Measurements from ENCODE around the gene SLC15A4.

Gene SLC15A4

GRCh38 chr12:128796439-128797118, 27.2 kb downstream of the SLC15A4 start:
- peak overlapping the region; percentile 86 for H3K27ac Mint-ChIP-seq
- no peak for DNase-seq
- H3K4me3 Mint-ChIP-seq, result no peak overlapping the region
- H3K9me3 Mint-ChIP-seq, result no peaks in the 10 kb centered on the region
- peaks cover 99% of the 10 kb centered on the region for H3K36me3 Mint-ChIP-seq (ENCODE audit: low read depth)
- no peaks in the 10 kb centered on the region for H3K27me3 Mint-ChIP-seq
- peaks cover 43% of the 10 kb centered on the region for H3K4me1 Mint-ChIP-seq (ENCODE audit: low read depth)

DNA sequence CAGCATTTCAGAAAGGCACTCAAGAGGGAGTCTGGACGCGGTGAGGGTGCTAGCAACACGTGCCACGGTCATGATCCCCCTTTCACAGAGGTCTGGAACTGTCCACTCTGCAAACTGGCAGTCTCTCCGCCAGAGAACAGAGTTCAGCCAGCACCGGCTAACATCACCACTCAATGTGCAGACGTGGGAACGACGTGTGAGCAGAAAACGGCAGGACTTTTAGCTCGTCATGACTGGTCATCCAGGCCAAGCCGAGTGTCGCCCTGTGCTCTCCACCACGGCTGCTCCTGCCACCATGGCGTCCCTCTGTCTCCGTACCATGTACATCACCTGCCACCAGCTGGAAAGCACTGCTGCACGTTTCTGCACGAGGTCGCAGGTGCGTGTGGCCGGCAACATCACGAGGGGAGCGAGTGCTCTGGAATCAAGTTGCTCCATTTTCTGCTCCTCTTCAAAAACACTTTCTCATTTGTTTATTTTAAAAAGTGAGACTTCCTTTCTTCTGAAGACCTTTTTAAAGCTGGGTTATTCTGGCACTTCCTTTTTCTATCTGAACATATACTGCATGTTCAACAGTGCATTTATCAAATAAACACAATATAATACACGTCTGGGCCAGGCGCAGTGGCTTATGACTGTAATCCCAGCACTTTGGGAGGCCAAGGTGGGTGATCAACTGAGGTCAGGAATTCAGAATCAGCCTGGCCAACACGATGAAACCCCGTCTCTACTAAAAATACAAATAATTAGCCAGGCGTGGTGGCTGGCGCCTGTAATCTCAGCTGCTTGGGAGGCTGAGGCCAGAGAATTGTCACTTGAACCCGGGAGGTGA, 28.0 kb downstream of the SLC15A4 start:
- H3K36me3 Mint-ChIP-seq (ENCODE audit: low read depth), result peaks cover 99% of the 10 kb centered on the region
- peaks cover 43% of the 10 kb centered on the region for H3K4me1 Mint-ChIP-seq (ENCODE audit: low read depth)
- no peak overlapping the region for H3K27ac Mint-ChIP-seq
- H3K27me3 Mint-ChIP-seq, result no peaks in the 10 kb centered on the region
- DNase-seq, result no peak
- H3K9me3 Mint-ChIP-seq, result no peaks in the 10 kb centered on the region
- H3K4me3 Mint-ChIP-seq, result no peak overlapping the region

GRCh38 chr12:128794661-128795529, 28.9 kb downstream of the SLC15A4 start:
- no peak for DNase-seq
- peaks cover 95% of the 10 kb centered on the region for H3K36me3 Mint-ChIP-seq (ENCODE audit: low read depth)
- no peaks in the 10 kb centered on the region for H3K9me3 Mint-ChIP-seq
- peaks cover 43% of the 10 kb centered on the region for H3K4me1 Mint-ChIP-seq (ENCODE audit: low read depth)
- H3K4me3 Mint-ChIP-seq, result no peak overlapping the region
- no peaks in the 10 kb centered on the region for H3K27me3 Mint-ChIP-seq
- H3K27ac Mint-ChIP-seq, result peak overlapping the region; percentile 8

DNA sequence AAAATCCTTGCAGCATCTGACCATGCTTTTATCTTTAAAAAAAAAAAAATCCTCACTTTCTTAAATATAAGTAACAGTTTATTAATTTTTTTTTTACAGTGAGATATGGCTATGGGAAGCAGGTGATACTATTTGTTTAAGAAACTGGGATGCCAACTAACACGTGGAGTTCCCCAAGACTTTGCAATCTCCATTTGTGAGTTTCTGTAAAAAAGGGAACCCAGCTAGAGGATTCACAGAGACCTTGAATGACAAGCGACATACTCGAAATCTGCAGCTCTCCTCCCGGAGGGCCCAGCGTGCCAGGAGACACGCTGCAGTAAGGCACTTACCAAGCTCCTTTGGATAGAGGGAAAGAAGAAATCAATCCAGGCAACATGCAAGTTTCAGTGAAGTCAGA, 30.1 kb downstream of the SLC15A4 start:
- Mint-ChIP-seq H3K4me1 (ENCODE audit: low read depth) (peaks cover 43% of the 10 kb centered on the region), H3K4me3 (no peak overlapping the region), H3K27ac (no peak overlapping the region), H3K36me3 (ENCODE audit: low read depth) (peaks cover 83% of the 10 kb centered on the region), H3K9me3 (no peaks in the 10 kb centered on the region), H3K27me3 (no peaks in the 10 kb centered on the region)
- no peak for DNase-seq

- H3K9me3 Mint-ChIP-seq, result no peaks in the 10 kb centered on the region
- peaks cover 38% of the 10 kb centered on the region for H3K4me1 Mint-ChIP-seq (ENCODE audit: low read depth)
- H3K36me3 Mint-ChIP-seq (ENCODE audit: low read depth), result peaks cover 75% of the 10 kb centered on the region
- no peak overlapping the region for H3K27ac Mint-ChIP-seq
- no peak overlapping the region for H3K4me3 Mint-ChIP-seq
- DNase-seq, result no peak
- no peaks in the 10 kb centered on the region for H3K27me3 Mint-ChIP-seq
Measured at GRCh38 chr12:128792881-128793280, 30.9 kb downstream of the SLC15A4 start.

GRCh38 chr12:128792398-128792797, 31.4 kb downstream of the SLC15A4 start:
- peaks cover 70% of the 10 kb centered on the region for H3K36me3 Mint-ChIP-seq (ENCODE audit: low read depth)

DNA sequence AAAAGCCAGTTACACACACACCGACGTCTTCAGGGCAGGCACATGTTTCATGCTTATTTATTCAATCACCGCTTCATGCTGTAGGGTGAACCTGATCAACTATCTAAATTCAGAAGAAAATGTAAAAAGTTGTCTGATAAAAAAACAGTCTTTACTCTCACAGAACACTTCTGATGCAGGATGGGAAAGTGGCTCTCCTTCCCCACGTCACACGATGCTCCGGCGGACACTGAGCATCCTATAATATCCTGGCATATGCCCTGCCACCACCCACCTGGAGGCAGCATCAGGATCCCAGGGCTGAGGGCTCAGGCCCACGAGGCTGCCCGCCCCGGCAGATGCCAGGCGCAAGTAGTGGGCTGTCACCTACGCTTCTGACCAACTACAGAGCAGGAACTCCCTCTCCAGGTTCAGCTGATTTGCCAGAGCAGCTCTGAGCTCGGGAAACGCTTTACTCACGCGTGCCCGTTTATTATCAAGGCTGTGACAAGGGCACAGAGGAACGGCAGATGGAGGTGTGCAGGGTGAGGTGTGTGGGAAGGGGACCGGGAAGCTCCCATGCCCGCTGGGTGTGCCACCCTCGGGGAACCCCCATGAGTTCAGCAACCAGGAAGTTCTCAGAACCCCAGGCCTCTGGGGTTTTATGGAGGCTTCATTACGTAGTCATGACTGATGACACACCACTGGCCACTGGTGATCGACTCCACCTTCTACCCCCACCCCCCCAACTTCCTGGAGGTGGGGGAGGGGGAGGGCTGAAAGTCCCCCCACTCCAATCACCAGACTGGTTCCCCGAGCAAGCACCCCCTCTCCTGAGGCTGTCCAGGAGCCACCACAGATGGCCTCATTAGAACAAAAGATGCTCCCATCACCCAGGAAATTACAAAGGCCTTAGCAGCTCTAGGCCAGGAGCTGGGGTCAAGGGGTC, 32.1 kb downstream of the SLC15A4 start:
- Mint-ChIP-seq H3K27ac (peak overlapping the region; percentile 63), H3K36me3 (ENCODE audit: low read depth) (peaks cover 63% of the 10 kb centered on the region), H3K4me1 (ENCODE audit: low read depth) (peaks cover 26% of the 10 kb centered on the region), H3K27me3 (no peaks in the 10 kb centered on the region), H3K9me3 (no peaks in the 10 kb centered on the region), H3K4me3 (no peak overlapping the region)
- no peak for DNase-seq

More at GRCh38 chr12:128792398-128792797, 31.4 kb downstream of the SLC15A4 start:
- Mint-ChIP-seq H3K27ac (peak overlapping the region; percentile 63), H3K4me1 (ENCODE audit: low read depth) (peaks cover 33% of the 10 kb centered on the region), H3K9me3 (no peaks in the 10 kb centered on the region), H3K27me3 (no peaks in the 10 kb centered on the region), H3K4me3 (no peak overlapping the region)
- no peak for DNase-seq

GRCh38 chr12:128790653-128791373, 32.9 kb downstream of the SLC15A4 start:
- Mint-ChIP-seq H3K9me3 (no peaks in the 10 kb centered on the region), H3K36me3 (ENCODE audit: low read depth) (peaks cover 54% of the 10 kb centered on the region), H3K4me3 (no peak overlapping the region), H3K27me3 (no peaks in the 10 kb centered on the region), H3K4me1 (ENCODE audit: low read depth) (peaks cover 21% of the 10 kb centered on the region), H3K27ac (peak overlapping the region; percentile 44)
- DNase-seq, result no peak

DNA sequence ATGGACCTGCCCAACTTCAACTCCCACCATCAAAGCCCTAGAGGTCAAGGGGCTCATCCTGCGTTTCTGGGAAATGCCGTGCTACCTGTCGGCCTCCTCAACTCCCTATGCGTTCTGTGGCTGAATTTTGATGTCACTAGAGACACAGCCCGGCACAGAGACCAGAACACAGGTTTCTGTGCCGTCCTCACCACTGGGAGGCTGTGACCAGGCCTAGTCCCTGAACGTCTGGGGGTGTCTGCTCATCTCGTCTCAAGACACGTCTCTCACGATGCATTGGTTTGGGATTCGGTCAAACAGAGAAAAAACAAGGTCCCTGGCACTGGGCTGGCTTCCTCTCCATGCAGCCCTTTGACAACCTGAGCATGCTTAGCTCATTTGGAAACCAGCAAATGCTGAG, 33.5 kb downstream of the SLC15A4 start:
- peaks cover 48% of the 10 kb centered on the region for H3K36me3 Mint-ChIP-seq (ENCODE audit: low read depth)
- DNase-seq, result no peak

GRCh38 chr12:128789356-128789929, 34.3 kb downstream of the SLC15A4 start:
- Mint-ChIP-seq H3K27me3 (no peaks in the 10 kb centered on the region), H3K4me1 (ENCODE audit: low read depth) (peaks cover 9% of the 10 kb centered on the region), H3K27ac (no peak overlapping the region), H3K4me3 (no peak overlapping the region), H3K9me3 (no peaks in the 10 kb centered on the region), H3K36me3 (ENCODE audit: low read depth) (peaks cover 40% of the 10 kb centered on the region)
- no peak for DNase-seq

More for the DNA sequence above, 33.5 kb downstream of the SLC15A4 start:
- H3K4me3 Mint-ChIP-seq, result no peak overlapping the region
- no peaks in the 10 kb centered on the region for H3K27me3 Mint-ChIP-seq
- H3K4me1 Mint-ChIP-seq (ENCODE audit: low read depth), result peaks cover 15% of the 10 kb centered on the region
- H3K27ac Mint-ChIP-seq, result peak overlapping the region; percentile 44
- H3K9me3 Mint-ChIP-seq, result no peaks in the 10 kb centered on the region

GRCh38 chr12:128787827-128788226, 35.9 kb downstream of the SLC15A4 start:
- Mint-ChIP-seq H3K4me1 (ENCODE audit: low read depth) (peaks cover 18% of the 10 kb centered on the region), H3K27me3 (no peaks in the 10 kb centered on the region), H3K36me3 (ENCODE audit: low read depth) (peaks cover 25% of the 10 kb centered on the region), H3K27ac (no peak overlapping the region), H3K9me3 (no peaks in the 10 kb centered on the region), H3K4me3 (no peak overlapping the region)
- no peak for DNase-seq

- H3K9me3 Mint-ChIP-seq, result no peaks in the 10 kb centered on the region
- no peak overlapping the region for H3K27ac Mint-ChIP-seq
- DNase-seq, result no peak
- peaks cover 13% of the 10 kb centered on the region for H3K4me1 Mint-ChIP-seq (ENCODE audit: low read depth)
- H3K36me3 Mint-ChIP-seq (ENCODE audit: low read depth), result peaks cover 16% of the 10 kb centered on the region
- no peak overlapping the region for H3K4me3 Mint-ChIP-seq
- H3K27me3 Mint-ChIP-seq, result peaks cover 4% of the 10 kb centered on the region
Measured at GRCh38 chr12:128786741-128787391, 36.9 kb downstream of the SLC15A4 start.

Data from activated T-cell treated with anti-CD3 and anti-CD28 coated beads, Interleukin-2, amount 50 U/mL, for 24 hours (primary cell).